ENCODE data around the gene TSHZ2. TPM values are rescaled to one million over a fixed set of nuclear protein-coding genes. Genes with fewer than 3 reads are reported as not detected.

TSHZ2 gene
- total RNA-seq, 4 donors from 2014 or later = 4.0 to 57.8 (median 10.3) TPM

- H3K9me3 ChIP-seq = no peaks in the 10 kb centered on the region
- TF ChIP-seq CTCF (IDR thresholded peaks at IDR 0.05) = no peak
- DNase-seq = no peak
- H3K27ac ChIP-seq = no peak overlapping the region
- H3K4me3 ChIP-seq = no peak overlapping the region
- no peaks in the 10 kb centered on the region for H3K4me1 ChIP-seq
- H3K36me3 ChIP-seq = no peaks in the 10 kb centered on the region
- H3K27me3 ChIP-seq = no peaks in the 10 kb centered on the region
Observed at GRCh38 chr20:53281557-53282117, 309.5 kb downstream of the TSHZ2 start.

- H3K27me3 ChIP-seq = no peaks in the 10 kb centered on the region
- no peaks in the 10 kb centered on the region for H3K9me3 ChIP-seq
- H3K4me1 ChIP-seq = no peaks in the 10 kb centered on the region
- no peaks in the 10 kb centered on the region for H3K36me3 ChIP-seq
- DNase-seq = no peak
- no peak overlapping the region for H3K27ac ChIP-seq
- TF ChIP-seq CTCF (IDR thresholded peaks at IDR 0.05) (no peak), POLR2A (IDR thresholded peaks at IDR 0.05) (no peak)
- H3K4me3 ChIP-seq = no peak overlapping the region
Observed at GRCh38 chr20:53282217-53282955, 310.2 kb downstream of the TSHZ2 start.

GRCh38 chr20:53283011-53283410 lies 310.9 kb downstream of the TSHZ2 start:
- TF ChIP-seq CTCF (IDR thresholded peaks at IDR 0.05) (no peak), POLR2A (IDR thresholded peaks at IDR 0.05) (no peak)

GRCh38 chr20:53283597-53283996 lies 311.4 kb downstream of the TSHZ2 start:
- H3K36me3 ChIP-seq = no peaks in the 10 kb centered on the region
- H3K4me3 ChIP-seq = no peak overlapping the region
- H3K27me3 ChIP-seq = no peaks in the 10 kb centered on the region
- no peaks in the 10 kb centered on the region for H3K4me1 ChIP-seq
- TF ChIP-seq POLR2A (IDR thresholded peaks at IDR 0.05) = no peak
- TF ChIP-seq CTCF (IDR thresholded peaks at IDR 0.05) = no peak
- no peak overlapping the region for H3K27ac ChIP-seq
- H3K9me3 ChIP-seq = no peaks in the 10 kb centered on the region
- no peak for DNase-seq

More at GRCh38 chr20:53283011-53283410, 310.9 kb downstream of the TSHZ2 start:
- no peaks in the 10 kb centered on the region for H3K4me1 ChIP-seq
- H3K4me3 ChIP-seq = no peak overlapping the region
- H3K9me3 ChIP-seq = no peaks in the 10 kb centered on the region
- no peak overlapping the region for H3K27ac ChIP-seq
- no peak for DNase-seq
- H3K27me3 ChIP-seq = no peaks in the 10 kb centered on the region
- H3K36me3 ChIP-seq = no peaks in the 10 kb centered on the region

GRCh38 chr20:53284256-53284655 lies 312.1 kb downstream of the TSHZ2 start:
- DNase-seq = no peak
- no peak for TF ChIP-seq POLR2A (IDR thresholded peaks at IDR 0.05)
- no peak for TF ChIP-seq CTCF (IDR thresholded peaks at IDR 0.05)
- H3K27me3 ChIP-seq = no peaks in the 10 kb centered on the region
- H3K4me1 ChIP-seq = no peaks in the 10 kb centered on the region
- H3K4me3 ChIP-seq = no peak overlapping the region
- H3K27ac ChIP-seq = no peak overlapping the region
- no peaks in the 10 kb centered on the region for H3K9me3 ChIP-seq
- no peaks in the 10 kb centered on the region for H3K36me3 ChIP-seq
